GM12878 (cell line): ENCODE data around the gene SIGLEC10.
"Not testable (repeated sequence)": the region's sequence is repeated elsewhere in the genome, so short reads cannot be mapped to it uniquely, and the experiment has no call there.

Experiments
- CTCF ChIP-seq, 3 experiments: IDR thresholded peaks in 2 of 3; conservative IDR thresholded peaks in 1 of 3; 2 replicates each; pipeline ENCODE4 v1.5.1; 2011; ENCODE audit warnings: low read depth in 3 of 3, low read length in 3 of 3, mild to moderate bottlenecking in 3 of 3, control low read depth in 2 of 3, moderate library complexity in 2 of 3, inconsistent platforms in 1 of 3, mixed read lengths in 1 of 3; ENCODE audit not compliant: control insufficient read depth in 2 of 3, insufficient read depth in 1 of 3; ENCODE audit errors: extremely low read depth in 1 of 3
- JUND ChIP-seq: IDR thresholded peaks from 2 replicates; pipeline ENCODE4 v1.6.1; 2012; ENCODE audit warnings: low read depth, mild to moderate bottlenecking, low read length, improper control_type of control experiment, moderate library complexity
- MXI1 ChIP-seq: fragments of 150-350 bp; IDR thresholded peaks from 2 replicates; pipeline ENCODE4 v1.6.1; 2011; ENCODE audit warnings: low read depth, mild to moderate bottlenecking, inconsistent platforms, low read length, improper control_type of control experiment
- REST ChIP-seq: IDR thresholded peaks from 2 replicates; pipeline ENCODE4 v1.6.1; 2012; ENCODE audit warnings: mild to moderate bottlenecking, low read depth, low read length
- SPI1 ChIP-seq: IDR thresholded peaks from 2 replicates; pipeline ENCODE4 v1.6.1; 2011; ENCODE audit warnings: low read depth, mild to moderate bottlenecking, low read length, moderate library complexity, borderline replicate concordance; ENCODE audit not compliant: insufficient read depth
- ZNF687 ChIP-seq: fragments of 450-650 bp; IDR thresholded peaks from 2 replicates; pipeline ENCODE4 v1.6.1; 2017; ENCODE audit warnings: mild to moderate bottlenecking, moderate library complexity
- TF ChIP-seq, protein P1 (sequence below): fragments of 450-650 bp; IDR thresholded peaks from 2 replicates; pipeline ENCODE4 v1.6.1; 2017; ENCODE audit warnings: antibody characterized with exemption, mild to moderate bottlenecking, moderate library complexity

DNA sequence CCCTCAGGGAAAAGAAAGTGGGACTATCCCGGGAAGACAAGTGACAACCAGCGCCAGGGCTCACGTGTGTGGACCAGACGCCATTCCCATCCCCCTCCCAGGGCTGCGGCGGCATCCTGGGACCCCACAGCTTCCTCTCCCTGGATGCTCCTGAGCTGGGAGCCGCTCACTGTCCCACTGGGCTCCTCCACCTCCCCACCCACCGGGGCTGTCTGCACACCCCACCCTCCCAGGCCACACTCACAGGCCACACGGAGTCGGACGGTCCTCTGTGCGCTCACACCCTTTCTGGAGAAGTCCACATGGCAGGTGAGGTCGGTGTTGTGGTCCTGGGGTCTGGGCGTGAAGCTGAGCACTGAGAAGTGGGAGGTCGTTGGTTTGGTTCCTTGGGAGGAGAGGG is 1.0 kb downstream of the SIGLEC10 start:
- not testable (repeated sequence) for TF ChIP-seq JUND; CTCF (IDR thresholded peaks at IDR 0.05 in 2 of 3, conservative IDR thresholded peaks at IDR 0.05 in 1 of 3; ENCODE audit: control insufficient read depth in 2 of 3, extremely low read depth in 1 of 3, insufficient read depth in 1 of 3, low read depth in 3 of 3, low read length in 3 of 3); ZNF687; REST; SPI1; MXI1
- TF ChIP-seq, protein P1, sequence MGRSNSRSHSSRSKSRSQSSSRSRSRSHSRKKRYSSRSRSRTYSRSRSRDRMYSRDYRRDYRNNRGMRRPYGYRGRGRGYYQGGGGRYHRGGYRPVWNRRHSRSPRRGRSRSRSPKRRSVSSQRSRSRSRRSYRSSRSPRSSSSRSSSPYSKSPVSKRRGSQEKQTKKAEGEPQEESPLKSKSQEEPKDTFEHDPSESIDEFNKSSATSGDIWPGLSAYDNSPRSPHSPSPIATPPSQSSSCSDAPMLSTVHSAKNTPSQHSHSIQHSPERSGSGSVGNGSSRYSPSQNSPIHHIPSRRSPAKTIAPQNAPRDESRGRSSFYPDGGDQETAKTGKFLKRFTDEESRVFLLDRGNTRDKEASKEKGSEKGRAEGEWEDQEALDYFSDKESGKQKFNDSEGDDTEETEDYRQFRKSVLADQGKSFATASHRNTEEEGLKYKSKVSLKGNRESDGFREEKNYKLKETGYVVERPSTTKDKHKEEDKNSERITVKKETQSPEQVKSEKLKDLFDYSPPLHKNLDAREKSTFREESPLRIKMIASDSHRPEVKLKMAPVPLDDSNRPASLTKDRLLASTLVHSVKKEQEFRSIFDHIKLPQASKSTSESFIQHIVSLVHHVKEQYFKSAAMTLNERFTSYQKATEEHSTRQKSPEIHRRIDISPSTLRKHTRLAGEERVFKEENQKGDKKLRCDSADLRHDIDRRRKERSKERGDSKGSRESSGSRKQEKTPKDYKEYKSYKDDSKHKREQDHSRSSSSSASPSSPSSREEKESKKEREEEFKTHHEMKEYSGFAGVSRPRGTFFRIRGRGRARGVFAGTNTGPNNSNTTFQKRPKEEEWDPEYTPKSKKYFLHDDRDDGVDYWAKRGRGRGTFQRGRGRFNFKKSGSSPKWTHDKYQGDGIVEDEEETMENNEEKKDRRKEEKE, result not testable (repeated sequence)
